T47D (cell line): ENCODE data around the gene NAV3.

Source experiments
- DNase-seq, 2 experiments: peaks; one replicate each; pipeline versions ENCODE4 v3.0.0 to v3.0.0-alpha.2; 2011 to 2012; ENCODE audit warnings: low read depth in 1 of 2, low spot score in 1 of 2
- JUND ChIP-seq: IDR thresholded peaks from 2 replicates; pipeline ENCODE4 v1.6.1; 2012; ENCODE audit warnings: low read depth
- in situ Hi-C: cut with HindIII; loops from 2 replicates; pipeline ENCODE4 v1.10.0; 2016; ENCODE audit warnings: low sequenced_read_pairs, low pct_unique_long_range_greater_than_20kb

NAV3 gene

DNA sequence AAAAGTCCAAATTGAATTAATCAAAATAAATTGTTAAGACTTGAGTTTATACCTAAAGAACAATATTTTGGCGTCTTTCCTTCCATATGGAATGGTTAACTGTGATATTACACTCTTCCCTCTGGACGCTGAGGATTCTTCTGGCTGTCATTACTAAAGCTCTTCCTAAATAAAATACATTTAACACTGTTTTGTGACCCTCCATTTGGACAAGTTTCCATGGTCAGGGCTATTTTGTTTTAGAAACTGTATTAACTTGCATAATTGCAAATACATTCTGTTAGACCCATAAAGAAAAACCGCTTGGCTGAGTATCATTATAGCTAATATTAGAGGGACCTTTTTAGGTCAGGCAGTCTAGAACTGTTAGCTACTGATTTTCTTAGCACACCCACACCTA lies 87.4 kb downstream of the NAV3 start:
- no peak for DNase-seq
- TF ChIP-seq JUND: no peak
- in situ Hi-C loops: no loop called here

DNA sequence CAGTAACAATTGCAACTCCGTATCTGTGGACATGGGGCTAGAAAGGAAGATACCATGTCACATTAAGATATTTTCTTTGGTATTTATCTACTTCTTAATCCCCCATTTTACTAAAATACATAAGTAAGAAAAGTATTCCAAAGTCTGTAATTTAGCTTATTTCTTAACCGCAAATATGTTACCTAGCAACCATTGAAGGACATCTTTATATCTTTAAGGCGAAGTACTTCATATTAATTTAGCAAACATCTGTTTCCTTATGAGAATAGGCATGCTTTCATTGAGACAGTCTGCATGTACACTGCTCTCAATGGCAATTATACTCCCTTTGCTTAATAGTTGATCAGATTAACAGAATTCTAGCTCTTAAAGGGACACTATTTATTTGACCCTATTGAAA lies 88.8 kb downstream of the NAV3 start:
- TF ChIP-seq JUND: no peak
- no peak for DNase-seq
- in situ Hi-C loops: no loop called here

DNA sequence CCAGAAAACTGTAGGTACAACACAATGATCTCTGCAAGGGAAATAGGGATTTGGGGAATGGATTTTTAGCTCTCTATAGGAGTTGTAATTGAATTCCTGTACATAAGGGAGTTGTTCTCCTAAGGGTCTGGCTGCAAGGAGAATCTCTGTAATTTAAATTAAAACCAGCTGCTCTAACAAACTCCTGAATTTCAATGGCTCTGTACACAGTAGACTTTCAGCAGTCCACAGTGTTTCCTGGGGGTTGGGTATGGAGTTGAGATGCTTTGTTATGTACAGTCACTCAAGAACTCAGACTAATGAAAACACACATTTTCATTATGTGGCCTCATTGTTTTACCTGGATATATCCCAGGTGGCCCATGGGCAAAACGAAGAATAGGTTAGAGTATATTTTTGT lies 93.2 kb downstream of the NAV3 start:
- no peak for DNase-seq
- no peak for TF ChIP-seq JUND
- in situ Hi-C loops: no loop called here

DNA sequence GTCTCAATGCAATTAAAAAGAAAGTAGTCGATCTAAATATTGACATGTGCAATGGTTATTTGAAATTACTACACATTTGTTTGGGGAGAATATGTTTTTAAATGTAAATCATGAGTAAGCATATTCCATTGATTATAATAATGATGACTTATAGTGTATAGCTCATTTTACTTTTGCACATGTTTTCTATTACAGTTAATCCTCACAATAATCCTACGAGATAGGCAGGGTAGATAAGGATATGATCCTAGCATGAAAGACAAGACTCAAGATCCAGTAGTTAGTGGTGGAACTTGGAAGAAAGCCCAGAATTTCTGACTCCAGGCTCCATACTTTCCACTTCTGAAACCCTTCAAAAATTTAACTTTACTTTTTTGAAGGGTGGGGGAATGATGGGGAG lies 94.0 kb downstream of the NAV3 start:
- in situ Hi-C loops: no loop called here
- no peak for DNase-seq
- TF ChIP-seq JUND: no peak

DNA sequence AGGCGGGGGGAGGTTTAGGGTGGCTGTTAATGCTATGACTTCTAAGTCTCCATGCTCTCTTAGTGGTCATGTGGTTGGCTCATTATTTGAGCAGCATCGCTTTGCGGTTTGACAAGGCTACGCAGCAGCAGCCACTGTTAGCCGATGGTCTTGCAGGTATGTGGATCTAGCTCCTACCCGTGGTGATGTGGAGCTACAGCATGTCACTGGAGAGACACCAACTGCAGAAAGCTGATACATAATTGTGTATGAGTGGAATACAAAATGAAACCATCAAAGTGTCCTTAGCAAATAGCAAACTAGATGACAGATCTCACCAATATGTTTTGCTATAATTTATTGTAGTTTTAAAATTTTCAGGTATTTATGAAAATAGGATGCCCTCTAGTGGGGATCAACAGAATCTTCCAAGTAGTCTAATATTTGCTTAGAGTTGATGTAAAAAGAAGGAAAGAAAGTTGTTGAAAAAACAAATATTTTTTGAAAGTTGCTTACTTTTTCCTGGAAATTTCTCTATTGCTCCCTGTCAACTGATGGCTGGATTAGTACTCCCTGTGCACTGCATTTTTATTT lies 94.9 kb downstream of the NAV3 start:
- in situ Hi-C loops: no loop called here
- DNase-seq: peak; percentile 22 to 91
- no peak for TF ChIP-seq JUND

DNA sequence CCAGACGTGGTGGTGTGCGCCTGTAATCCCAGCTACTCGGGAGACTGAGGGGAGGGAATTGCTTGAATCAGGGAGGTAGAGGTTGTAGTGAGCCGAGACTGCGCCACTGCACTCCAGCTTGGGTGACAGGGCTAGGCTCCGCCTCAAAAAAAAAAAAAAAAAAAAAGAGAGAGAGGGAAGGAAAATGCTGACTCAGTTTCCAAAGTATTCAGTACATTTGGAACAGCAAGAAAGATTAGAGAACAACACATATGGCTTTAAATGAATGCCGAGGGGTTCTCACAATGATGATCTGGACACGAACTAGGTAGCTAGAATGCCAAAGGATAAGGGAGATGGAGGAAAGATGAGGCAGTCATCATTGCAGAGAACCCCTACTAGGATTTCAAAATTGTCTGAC lies 97.4 kb downstream of the NAV3 start:
- no peak for DNase-seq
- in situ Hi-C loops: no loop called here
- TF ChIP-seq JUND: no peak

DNA sequence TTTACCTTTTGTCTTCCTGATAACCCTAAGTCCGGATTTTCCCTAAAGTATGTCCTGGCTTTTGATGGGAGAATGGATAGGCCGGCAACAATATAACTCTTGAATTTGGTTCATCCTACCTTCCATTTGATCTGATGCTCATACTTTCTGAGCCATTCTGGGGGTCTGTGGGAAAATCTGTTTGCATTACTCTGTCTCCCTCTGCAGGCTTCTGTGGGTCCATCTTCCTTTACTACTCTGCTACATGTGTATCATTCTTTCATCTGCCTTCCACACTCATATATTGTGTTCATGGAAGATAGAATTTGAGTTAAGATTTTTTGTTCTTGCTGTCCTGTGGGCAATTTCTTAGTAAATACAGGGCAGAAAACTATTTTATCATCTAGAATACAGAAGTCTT lies 101.5 kb downstream of the NAV3 start:
- no peak for DNase-seq
- in situ Hi-C loops: no loop called here
- TF ChIP-seq JUND: no peak

DNA sequence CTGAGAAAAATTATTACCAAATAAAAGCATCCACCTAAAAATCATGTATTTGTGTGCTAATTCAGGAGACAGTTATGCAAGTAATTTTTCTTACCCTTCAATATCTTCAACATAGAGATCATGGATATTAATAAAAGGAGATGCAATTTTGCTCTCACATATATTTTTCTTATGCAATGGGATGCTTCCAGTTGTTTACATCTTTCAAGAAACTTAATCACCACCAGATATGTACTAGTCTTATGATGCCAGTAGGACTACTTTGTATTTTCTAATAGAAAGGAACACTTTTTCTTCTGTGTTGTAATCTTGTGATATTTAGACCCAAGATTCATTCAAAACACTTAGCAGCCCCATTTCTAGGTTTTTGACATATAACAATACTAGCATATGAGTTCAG lies 107.6 kb downstream of the NAV3 start:
- DNase-seq: no peak
- no peak for TF ChIP-seq JUND
- in situ Hi-C loops: no loop called here

DNA sequence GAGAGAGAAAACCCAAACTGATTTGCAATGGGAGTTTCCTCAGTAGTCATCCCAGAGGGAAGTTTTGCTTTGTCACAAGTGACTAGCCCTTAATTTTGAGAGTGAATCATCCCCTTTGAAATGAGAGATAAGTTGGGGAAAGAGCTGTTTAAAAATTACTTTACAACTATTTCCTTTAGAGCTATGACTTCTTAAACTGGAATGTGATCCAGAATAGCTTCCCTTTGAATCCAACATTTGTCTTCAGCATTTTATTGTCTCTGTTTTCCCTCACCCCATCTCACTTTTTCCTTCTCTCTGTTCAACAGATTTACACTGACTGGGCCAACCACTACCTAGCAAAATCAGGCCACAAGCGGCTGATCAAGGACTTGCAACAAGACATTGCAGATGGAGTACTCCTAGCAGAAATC lies 109.3 kb downstream of the NAV3 start:
- no peak for TF ChIP-seq JUND
- in situ Hi-C loops: no loop called here
- no peak for DNase-seq

DNA sequence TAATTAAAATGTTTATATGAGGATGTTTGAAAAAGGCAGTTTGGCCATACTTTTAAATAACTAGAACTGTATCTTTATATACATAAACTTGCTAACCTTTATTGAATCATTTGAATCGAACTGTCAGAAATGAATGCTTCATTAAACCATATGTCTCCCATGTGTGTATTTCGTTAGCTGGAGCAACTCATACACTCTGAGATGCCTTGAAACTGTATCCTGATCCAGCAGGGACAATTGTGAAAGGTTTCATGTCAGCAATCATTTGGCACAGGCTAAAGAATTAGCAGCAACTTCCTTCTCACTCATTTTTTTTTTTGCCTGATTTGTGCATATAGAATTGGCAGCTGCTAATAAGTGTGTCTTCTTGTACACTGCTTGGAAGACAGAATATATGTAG lies 109.9 kb downstream of the NAV3 start:
- no peak for DNase-seq
- in situ Hi-C loops: no loop called here

DNA sequence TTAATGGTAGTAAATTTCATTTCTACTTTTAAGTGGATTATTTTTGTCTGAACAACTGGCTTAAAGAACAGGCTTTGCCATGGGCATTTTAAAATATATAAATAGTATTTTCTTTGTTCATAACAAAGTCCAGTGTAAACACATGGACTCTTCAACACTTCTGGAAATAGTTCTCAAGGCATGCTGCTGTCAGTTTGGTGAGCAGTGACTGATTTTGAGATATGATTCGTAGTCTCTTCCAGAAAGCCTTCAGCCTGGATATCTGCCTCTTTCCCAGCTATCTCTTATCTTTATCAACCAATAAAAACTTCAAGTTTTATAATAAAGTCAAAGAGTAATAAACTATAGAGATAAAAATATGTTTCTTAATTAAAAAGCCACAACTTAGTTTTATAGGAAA lies 110.7 kb downstream of the NAV3 start:
- in situ Hi-C loops: no loop called here
- no peak for DNase-seq
- TF ChIP-seq JUND: no peak

More for the DNA sequence above, 109.9 kb downstream of the NAV3 start:
- no peak for TF ChIP-seq JUND

DNA sequence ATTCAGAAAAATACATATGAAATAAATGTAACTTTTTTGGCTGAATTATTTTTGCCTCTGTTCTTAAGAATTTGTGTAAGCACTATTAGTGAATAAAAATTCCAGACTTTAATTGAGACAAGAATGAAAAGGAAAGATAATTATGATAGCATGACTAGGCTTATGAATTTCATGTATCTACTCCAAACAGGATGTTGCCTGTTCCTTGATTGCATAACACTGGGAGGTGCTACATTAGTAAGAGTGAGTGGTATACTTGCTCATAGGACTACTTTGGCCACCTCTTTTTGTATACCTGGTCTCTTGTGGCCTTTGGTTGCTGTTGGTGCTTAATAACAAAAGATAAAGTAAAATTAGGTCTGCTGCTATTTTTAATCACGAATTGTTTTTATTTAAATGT lies 112.8 kb downstream of the NAV3 start:
- no peak for DNase-seq
- in situ Hi-C loops: no loop called here
- TF ChIP-seq JUND: no peak

DNA sequence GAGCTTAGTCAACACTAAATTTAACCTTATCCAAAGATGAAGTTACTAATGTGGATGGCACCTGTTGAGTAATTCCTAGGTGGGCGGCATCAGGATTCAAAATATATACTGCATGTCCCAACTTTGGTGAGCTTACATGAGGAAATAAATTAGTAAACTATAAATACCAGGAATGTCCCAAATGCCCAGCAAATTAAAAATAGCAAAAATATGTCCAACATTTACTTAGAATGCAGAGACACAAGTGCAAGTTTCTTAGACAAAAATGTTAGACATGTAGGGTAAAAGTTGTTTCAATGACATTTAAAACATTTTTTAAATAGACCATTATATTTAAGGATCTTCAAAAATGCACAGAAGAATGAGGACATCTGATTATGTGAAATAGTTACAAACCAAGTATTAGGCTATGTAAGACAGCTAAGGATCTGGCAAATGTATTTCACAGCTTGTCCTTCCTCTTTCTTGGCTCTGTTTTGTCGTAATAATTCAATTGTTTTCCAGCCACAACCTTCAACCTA lies 115.9 kb downstream of the NAV3 start:
- no peak for TF ChIP-seq JUND
- no peak for DNase-seq
- in situ Hi-C loops: no loop called here

DNA sequence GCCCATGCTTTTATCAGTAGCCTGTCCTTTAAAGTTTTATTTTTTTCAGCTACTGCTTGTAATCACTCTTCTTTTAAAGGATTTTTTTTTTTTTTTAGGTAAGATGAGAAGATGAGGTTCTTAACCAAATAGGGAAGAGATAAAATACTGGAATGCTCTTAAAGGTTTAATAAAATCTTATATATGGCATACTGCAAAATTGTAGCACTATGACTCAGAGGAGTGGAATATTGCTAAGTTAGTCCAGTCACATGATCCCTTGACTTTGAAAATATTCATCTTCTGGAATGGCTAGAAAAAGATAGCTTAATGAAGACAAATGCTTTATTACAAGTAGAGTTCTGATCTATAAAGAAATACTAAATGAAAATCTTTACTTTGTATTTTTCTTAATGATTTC lies 116.6 kb downstream of the NAV3 start:
- TF ChIP-seq JUND: no peak
- DNase-seq: no peak
- in situ Hi-C loops: no loop called here
